NB4 (cell line): ENCODE results near the gene MED8.

Experiments
- CTCF ChIP-seq: IDR thresholded peaks from one replicate; pipeline ENCODE4 v1.5.1; 2012; ENCODE audit warnings: low read depth, low read length
- MYC ChIP-seq: IDR thresholded peaks from 2 replicates; pipeline ENCODE4 v1.6.1; 2011; ENCODE audit warnings: low read depth, low read length
- POLR2A ChIP-seq: IDR thresholded peaks from 2 replicates; pipeline ENCODE4 v1.6.1; 2011; ENCODE audit warnings: mild to moderate bottlenecking; ENCODE audit not compliant: insufficient read length; ENCODE audit errors: extremely low read depth
- TF ChIP-seq, protein P1 (sequence below): IDR thresholded peaks from 2 replicates; pipeline ENCODE4 v1.6.1; 2011; ENCODE audit warnings: low read depth, low read length

GRCh38 chr1:43357251-43357650 lies 32.3 kb downstream of the MED8 start:
- TF ChIP-seq, protein P1, sequence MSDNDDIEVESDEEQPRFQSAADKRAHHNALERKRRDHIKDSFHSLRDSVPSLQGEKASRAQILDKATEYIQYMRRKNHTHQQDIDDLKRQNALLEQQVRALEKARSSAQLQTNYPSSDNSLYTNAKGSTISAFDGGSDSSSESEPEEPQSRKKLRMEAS = no peak
- TF ChIP-seq CTCF = no peak
- no peak for TF ChIP-seq POLR2A
- no peak for TF ChIP-seq MYC
